GM19240 (cell line): Measurements from ENCODE around the gene NETO2.
"Not testable (repeated sequence)": the region's sequence is repeated elsewhere in the genome, so short reads cannot be mapped to it uniquely, and the experiment has no call there.

Experiments
- DNase-seq: peaks from one replicate; pipeline ENCODE4 v3.0.0; 2011; ENCODE audit warnings: low spot score; ENCODE audit not compliant: insufficient read length

Gene NETO2

DNA sequence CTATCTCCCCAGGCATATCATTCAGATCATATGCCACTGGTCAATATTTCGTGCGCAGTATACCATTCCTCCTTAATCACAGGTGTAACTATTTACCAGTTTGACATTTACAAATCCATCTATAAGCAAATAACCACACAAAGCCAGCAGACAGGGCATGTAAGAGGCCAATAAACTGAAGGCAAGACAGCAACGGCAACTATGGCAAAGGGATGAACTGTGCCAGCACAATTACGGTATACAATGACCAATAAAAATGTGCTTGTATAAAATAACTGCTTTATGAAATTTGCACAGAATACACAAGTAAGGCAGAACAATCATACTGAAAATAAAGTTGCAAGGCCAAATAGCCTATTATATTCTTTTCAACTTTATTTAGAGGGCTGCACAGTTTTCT, 9.2 kb downstream of the NETO2 start:
- DNase-seq, result no peak

DNA sequence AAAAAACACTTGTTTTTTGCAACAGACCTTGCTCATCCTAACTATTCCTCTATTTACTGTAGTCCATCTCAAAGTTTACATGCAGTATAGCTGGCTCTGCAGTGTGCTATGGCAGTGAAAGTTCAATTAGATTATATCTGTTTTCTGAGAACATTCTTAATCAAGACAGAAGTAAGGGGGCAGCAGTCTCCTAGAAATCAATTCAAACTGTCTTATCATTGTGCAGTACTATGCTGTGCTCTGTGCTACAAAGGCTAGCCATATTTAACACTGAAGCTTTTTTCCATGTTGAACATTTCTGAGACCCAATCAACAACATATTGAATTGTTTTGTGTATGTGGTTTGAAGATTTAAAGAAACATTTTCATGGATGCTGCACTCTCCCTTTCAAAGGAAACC, 11.4 kb downstream of the NETO2 start:
- DNase-seq, result no peak

GRCh38 chr16:47129755-47130435, 13.8 kb downstream of the NETO2 start:
- DNase-seq, result no peak

DNA sequence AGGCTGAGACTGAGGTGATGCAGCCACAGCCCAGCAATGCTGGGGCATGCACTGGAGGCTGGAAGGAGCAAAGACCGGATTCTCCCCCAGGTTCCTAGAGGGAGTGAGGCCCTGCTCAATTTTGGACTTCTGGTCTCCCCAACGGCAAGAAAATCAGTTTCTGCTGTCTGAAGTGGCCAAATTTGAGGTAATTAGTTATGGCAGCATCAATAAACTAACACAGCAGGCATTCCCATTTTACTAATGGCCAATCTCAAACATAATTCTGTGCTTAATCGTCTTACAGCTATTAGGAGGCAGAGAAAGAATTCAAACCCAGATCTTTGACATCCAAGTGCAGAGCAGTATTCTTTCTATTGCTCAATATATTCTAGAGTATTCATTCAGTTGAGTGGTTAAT, 16.2 kb downstream of the NETO2 start:
- DNase-seq, result no peak

DNA sequence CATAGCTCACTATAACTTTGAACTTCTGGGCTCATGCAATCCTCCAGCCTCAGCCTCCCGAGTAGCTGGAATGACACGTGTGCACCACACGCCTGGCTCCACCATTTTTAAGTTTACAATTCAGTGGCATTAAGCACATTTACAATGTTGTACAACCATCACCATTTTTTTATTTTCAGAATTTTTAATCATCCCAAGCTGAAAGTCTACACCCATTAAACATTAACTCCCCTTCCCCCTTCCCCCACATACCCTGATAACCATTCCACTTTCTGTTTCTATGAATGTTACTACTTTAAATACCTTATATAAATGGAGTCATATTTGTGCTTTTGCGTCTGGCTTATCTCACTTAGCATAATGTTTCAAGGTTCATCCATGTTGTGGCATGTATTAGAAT, 18.0 kb downstream of the NETO2 start:
- DNase-seq, result no peak

DNA sequence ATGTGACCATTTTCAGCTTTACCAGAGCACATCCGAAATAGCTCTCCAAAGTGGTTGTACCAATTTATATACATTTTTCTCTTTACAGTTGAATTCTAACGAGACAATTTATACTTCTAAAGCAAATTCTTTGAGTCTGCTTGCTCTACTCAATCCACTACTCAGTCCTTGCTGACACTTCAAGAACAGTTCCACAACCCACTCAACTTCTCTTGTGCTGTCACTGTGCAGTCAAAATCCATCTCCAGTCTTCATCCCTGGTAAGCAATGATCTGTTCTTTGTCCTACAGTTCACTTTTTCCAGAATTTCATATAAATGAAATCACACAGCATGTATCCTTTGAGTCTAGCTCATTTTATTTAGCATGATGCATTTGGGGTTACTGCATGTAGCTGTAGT, 30.6 kb downstream of the NETO2 start:
- no peak for DNase-seq

- DNase-seq, result no peak
These were observed 32.8 kb downstream of the NETO2 start for GRCh38 chr16:47110939-47111338.

GRCh38 chr16:47109361-47109760, 34.4 kb downstream of the NETO2 start:
- no peak for DNase-seq

- DNase-seq, result not testable (repeated sequence)
These were observed 40.8 kb downstream of the NETO2 start for GRCh38 chr16:47102921-47103320.

- not testable (repeated sequence) for DNase-seq
These were observed 46.6 kb downstream of the NETO2 start for GRCh38 chr16:47097154-47097553.

- no peak for DNase-seq
These were observed 47.4 kb downstream of the NETO2 start for GRCh38 chr16:47096297-47096696.

DNA sequence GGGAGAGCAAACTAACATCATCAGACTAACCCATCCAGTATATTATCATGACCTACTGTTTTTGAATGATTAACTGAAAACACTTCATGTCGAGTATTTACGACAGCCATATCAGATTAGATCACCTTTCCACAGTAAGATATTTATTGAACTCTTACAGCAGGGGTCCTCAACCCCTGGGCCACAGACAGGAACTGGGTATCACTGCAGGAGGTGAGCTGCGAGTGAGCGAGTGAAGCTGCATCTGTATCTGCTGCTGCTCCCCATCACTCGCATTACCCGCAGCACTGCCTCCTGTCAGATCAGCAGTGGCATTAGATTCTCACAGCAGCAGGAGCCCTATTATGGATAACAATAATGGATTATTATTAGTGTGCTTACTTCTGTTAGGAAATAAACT, 59.5 kb downstream of the NETO2 start:
- DNase-seq, result no peak

GRCh38 chr16:47082099-47082865, 61.5 kb downstream of the NETO2 start:
- DNase-seq, result no peak

- no peak for DNase-seq
These were observed 62.6 kb downstream of the NETO2 start for GRCh38 chr16:47081115-47081514.

DNA sequence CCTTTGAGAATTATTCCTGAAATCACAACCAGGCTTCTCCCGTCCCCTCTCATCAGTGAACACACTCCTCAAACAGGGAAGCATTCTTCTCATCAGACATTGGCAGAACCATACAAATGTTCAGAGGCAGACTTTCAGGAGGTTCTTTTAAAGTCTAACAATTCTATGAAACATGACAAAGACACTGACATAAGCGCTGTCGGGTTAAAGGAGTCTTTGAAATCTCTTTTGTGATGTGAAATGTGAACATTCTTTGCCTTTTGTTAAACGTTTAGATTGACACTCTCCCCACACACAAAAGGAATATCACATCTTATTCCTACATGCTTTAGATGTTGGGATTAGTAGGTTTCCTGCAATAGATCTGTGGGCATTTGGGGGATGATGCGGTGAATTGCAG, 63.9 kb downstream of the NETO2 start:
- DNase-seq, result no peak

DNA sequence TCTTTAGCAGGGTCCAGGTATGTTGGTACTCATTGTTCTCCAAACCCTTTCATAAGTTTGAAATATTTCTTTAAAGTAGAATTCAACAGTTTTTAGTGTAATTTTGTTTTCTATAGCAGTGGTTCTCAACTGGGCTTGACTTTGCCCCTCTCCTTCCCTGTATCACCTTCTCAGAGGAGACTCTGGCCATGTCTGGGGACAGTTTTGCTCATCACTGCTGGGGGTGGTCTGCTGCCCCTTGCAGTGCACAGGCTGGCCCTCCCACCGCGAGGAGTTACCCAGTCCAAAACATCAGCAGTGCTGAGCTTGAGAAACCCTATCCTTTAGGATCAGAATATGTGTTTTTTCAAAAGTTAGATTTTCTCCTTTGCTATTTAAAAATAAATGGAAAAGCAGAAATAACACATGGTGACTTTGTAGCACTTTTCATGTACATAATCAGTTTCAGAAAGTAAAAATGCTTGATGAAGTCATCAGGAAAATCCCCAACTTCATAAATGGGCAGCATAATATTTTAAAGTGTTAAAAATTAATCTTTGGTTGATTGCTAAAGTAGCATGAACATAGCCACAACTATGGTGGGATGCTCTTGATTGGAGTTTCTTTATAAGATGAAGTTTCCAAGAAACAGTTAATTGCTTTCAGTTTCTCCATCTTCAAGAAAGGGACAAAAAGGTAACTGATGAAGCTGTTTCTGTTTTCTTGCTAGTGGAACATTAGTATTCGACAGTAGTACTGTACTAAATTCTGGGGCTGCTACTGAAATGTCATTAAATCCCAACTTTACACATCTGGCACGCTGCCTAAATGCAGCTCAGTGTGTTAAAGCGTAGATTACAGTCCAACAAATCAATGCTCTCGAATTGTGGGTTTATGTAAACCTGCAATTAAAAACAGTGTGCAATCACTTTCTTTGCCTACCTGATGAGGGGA, 70.3 kb downstream of the NETO2 start:
- no peak for DNase-seq

DNA sequence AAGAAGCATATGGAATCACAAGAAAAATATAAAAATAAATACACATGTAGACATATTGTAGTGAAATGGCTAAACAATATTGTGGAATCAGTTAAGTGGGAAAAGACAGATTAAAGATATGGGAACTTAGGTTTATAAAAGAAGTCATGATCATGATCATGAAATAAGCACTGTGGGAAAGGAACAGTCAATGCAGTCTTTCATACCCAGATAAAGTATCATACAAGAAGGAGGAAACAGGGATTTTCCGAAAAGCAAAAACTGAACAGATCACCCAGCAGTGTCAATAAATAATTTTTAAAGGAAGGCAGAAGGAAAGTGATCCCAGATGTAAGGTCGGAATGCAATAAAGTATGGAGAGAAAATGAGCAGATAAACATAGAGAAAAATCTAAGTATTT, 71.6 kb downstream of the NETO2 start:
- no peak for DNase-seq

GRCh38 chr16:47069841-47070584, 73.7 kb downstream of the NETO2 start:
- DNase-seq, result no peak

GRCh38 chr16:47069313-47069712, 74.4 kb downstream of the NETO2 start:
- DNase-seq, result no peak

- no peak for DNase-seq
These were observed 76.5 kb downstream of the NETO2 start for GRCh38 chr16:47067203-47067602.
